Activated CD4-positive, alpha-beta T cell treated with anti-CD3 and anti-CD28 coated beads, Interleukin-2, amount 10 ng/mL, durations not matched to agents 7 days and 5 days (primary cell): ENCODE results near the gene SFXN5. TPM values are rescaled to one million over a fixed set of nuclear protein-coding genes. Genes with fewer than 3 reads are reported as not detected.

Source experiments
- CTCF ChIA-PET: fragments of 350-600 bp; sonication (Branson Sonifier 250); formaldehyde crosslinking; loops from one replicate; lab custom pipeline; 2021; ENCODE audit warnings: antibody characterized with exemption; lab: Charles Lee
- POLR2A ChIA-PET: fragments of 350-600 bp; sonication (Branson Sonifier 250); formaldehyde crosslinking; loops from one replicate; lab custom pipeline; 2021; ENCODE audit warnings: antibody characterized with exemption; lab: Charles Lee
- DNase-seq: peaks from one replicate; pipeline ENCODE4 v3.0.0-alpha.2; 2020
- H3K27ac Mint-ChIP-seq: one replicate; pipeline ENCODE4 v1.8.0; 2021; ENCODE audit warnings: mild to moderate bottlenecking, moderate library complexity, mixed read lengths
- H3K27me3 Mint-ChIP-seq: one replicate; pipeline ENCODE4 v1.8.0; 2021; ENCODE audit warnings: mixed read lengths
- H3K36me3 Mint-ChIP-seq: one replicate; pipeline ENCODE4 v1.8.0; 2021; ENCODE audit warnings: low read depth, mixed read lengths
- H3K4me1 Mint-ChIP-seq: one replicate; pipeline ENCODE4 v1.8.0; 2021; ENCODE audit warnings: mixed read lengths
- H3K4me3 Mint-ChIP-seq: one replicate; pipeline ENCODE4 v1.8.0; 2021; ENCODE audit warnings: mild to moderate bottlenecking, moderate library complexity, mixed read lengths
- H3K9me3 Mint-ChIP-seq: one replicate; pipeline ENCODE4 v1.8.0; 2021; ENCODE audit warnings: mixed read lengths
- total RNA-seq, 2 experiments: library from RNA; stranded (reverse); gene quantifications; one replicate each; pipeline ENCODE4 v1.2.3, GENCODE V29; 2021

Gene SFXN5
- total RNA-seq, 2 experiments from 2014 or later, result 7.0 to 10.0 TPM

DNA sequence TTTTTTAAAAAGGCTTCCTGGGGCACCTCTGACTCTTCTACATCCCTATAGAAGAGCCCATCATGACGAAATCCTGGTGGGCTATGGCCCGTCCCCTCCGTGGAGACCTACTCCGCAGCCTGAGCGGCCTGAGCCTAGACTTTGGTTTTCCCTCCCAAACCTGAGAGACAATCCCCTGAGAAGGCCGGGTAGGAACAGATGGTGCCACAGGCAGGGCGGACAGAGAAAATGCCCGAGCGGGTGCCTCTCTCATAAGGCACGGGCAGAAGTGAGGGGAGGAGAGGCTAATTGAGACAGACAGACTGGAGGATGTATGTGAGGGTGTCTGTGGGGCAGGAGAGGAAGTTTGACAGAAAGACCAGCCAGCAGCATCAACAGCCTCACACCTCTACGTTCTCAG, 20.2 kb upstream of the SFXN5 start:
- Mint-ChIP-seq H3K27me3 (no peaks in the 10 kb centered on the region), H3K4me3 (no peak overlapping the region), H3K36me3 (no peaks in the 10 kb centered on the region), H3K4me1 (no peaks in the 10 kb centered on the region), H3K9me3 (no peaks in the 10 kb centered on the region), H3K27ac (no peak overlapping the region)
- no peak for DNase-seq
- CTCF ChIA-PET, result interaction anchor here (2.2 kb wide), 1 partner anchor 86 kb away, joined by 8 read pairs; no protein-coding TSS in a partner anchor
- POLR2A ChIA-PET, result no interaction called here

DNA sequence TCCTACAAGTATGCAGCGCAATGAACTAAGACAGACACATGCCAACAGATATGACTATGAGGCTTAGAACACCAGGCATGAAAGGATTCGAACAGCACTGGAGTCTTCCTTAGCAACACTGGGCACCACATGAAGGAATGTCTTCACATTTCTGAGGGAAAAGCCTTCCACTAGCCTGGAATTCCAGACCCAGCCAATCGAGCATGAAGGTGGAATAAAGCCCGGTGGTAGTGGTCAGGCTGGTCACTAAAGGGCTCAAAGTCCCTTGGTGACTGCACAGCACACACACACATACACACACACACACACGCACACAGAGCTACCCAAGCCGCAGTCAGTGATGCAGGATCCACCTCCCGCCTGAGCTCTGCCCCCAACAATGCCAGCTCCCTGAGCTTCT, 19.7 kb upstream of the SFXN5 start:
- CTCF ChIA-PET, result no interaction called here
- DNase-seq, result no peak
- Mint-ChIP-seq H3K4me3 (no peak overlapping the region), H3K27ac (no peak overlapping the region), H3K4me1 (no peaks in the 10 kb centered on the region), H3K9me3 (no peaks in the 10 kb centered on the region), H3K36me3 (no peaks in the 10 kb centered on the region), H3K27me3 (no peaks in the 10 kb centered on the region)
- POLR2A ChIA-PET, result no interaction called here

DNA sequence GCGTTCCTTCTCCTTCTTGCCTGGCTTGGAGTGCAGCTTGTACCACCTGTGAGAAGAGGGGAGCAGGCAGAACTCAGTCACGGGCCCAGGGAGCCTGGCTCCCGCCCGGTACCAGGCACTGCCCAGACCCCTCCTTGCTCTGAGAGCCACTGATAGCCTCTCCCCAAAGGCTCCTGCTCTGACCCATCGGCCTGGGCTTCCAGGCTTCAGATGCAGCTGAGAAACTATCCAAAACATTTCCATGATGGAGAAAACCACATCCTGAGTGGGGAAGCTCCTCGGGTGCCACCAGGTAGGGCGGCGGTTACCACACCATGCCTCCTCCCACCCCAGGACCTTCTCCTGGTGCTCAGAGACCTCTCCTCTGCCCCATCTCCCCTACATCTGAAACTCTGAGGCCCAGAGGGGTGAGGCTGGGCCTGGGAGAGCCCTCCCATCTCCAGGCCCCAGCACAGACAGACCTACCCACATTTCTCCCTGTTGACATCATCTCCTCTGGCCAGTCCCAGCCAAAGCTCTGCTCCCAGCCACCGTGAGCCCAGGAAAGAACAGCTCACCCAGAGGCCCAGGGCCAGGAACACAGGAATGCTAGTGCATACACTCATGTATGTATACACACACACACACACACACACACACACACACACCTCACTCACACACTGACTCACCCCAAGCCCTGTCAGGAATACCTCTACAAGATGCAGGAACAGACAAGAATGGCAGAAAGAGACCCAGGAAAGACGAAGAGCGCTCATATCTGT, 17.9 kb upstream of the SFXN5 start:
- H3K9me3 Mint-ChIP-seq, result no peaks in the 10 kb centered on the region
- ChIA-PET POLR2A (no interaction called here), CTCF (interaction anchor here (2.1 kb wide), 1 partner anchor 86 kb away, joined by 4 read pairs; no protein-coding TSS in a partner anchor)
- H3K27me3 Mint-ChIP-seq, result no peaks in the 10 kb centered on the region
- no peaks in the 10 kb centered on the region for H3K36me3 Mint-ChIP-seq
- H3K4me1 Mint-ChIP-seq, result no peaks in the 10 kb centered on the region
- no peak for DNase-seq
- no peak overlapping the region for H3K27ac Mint-ChIP-seq
- no peak overlapping the region for H3K4me3 Mint-ChIP-seq

GRCh38 chr2:73088703-73089102, 17.2 kb upstream of the SFXN5 start:
- no peaks in the 10 kb centered on the region for H3K27me3 Mint-ChIP-seq
- H3K4me3 Mint-ChIP-seq, result no peak overlapping the region
- no peaks in the 10 kb centered on the region for H3K9me3 Mint-ChIP-seq
- H3K36me3 Mint-ChIP-seq, result no peaks in the 10 kb centered on the region
- no peak overlapping the region for H3K27ac Mint-ChIP-seq
- no peak for DNase-seq
- ChIA-PET CTCF (interaction anchor here (0.9 to 2.1 kb wide), 3 partner anchors 21 to 86 kb away, joined by 3 to 4 read pairs (median 3); no protein-coding TSS in a partner anchor), POLR2A (no interaction called here)
- H3K4me1 Mint-ChIP-seq, result no peaks in the 10 kb centered on the region

DNA sequence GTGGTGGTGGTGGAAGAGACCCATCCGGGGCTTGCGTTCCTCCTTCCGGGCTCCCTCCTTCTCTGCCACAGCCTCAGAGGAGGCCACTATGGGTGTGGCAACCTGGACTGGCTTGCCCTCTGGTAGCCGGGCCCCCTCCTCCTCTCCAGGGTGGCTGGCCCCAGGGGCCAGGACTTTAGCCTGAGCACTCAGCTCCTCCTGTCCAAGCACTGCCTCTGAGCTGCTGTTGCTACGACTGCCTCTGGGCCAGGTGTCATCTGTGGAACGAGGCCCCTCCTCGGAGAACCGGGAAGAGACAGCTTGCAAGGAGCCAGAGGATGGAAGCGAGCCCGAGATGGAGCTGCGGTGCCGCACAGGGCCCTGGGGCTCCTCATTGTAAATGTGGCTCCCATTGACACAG, 16.7 kb upstream of the SFXN5 start:
- H3K4me3 Mint-ChIP-seq, result no peak overlapping the region

DNA sequence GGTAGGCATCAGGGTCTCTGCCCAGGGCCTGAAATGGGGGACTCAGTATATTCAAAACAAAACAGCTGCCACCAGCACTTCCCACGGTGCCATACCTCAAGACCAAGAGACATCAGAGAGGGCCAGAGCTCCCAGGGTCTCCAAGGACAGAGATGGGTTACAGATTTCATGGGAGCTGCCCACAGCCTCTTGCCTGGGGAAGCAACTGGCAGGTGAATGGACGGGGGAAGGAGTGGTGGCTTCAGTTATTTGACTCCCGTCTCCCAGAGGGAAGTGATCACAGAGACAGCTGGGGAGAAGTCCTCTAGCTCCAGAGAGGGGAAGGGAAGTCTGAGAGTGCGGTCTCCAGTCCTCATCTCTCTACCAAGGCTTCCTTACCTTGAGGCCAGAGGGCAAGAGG, 15.8 kb upstream of the SFXN5 start:
- CTCF ChIA-PET, result interaction anchor here (1.2 to 5.6 kb wide), 3 partner anchors 14 to 194 kb away, joined by 3 to 28 read pairs (median 3); no protein-coding TSS in a partner anchor
- Mint-ChIP-seq H3K9me3 (no peaks in the 10 kb centered on the region), H3K4me1 (no peaks in the 10 kb centered on the region), H3K27ac (no peak overlapping the region), H3K27me3 (no peaks in the 10 kb centered on the region), H3K4me3 (no peak overlapping the region), H3K36me3 (no peaks in the 10 kb centered on the region)
- POLR2A ChIA-PET, result no interaction called here
- DNase-seq, result no peak

More for the DNA sequence above, 16.7 kb upstream of the SFXN5 start:
- H3K27me3 Mint-ChIP-seq, result no peaks in the 10 kb centered on the region
- CTCF ChIA-PET, result interaction anchor here (0.5 to 5.6 kb wide), 4 partner anchors 21 to 89 kb away, joined by 3 to 28 read pairs (median 4); no protein-coding TSS in a partner anchor
- POLR2A ChIA-PET, result no interaction called here
- H3K36me3 Mint-ChIP-seq, result no peaks in the 10 kb centered on the region
- H3K9me3 Mint-ChIP-seq, result no peaks in the 10 kb centered on the region
- no peak overlapping the region for H3K27ac Mint-ChIP-seq
- no peak for DNase-seq
- H3K4me1 Mint-ChIP-seq, result no peaks in the 10 kb centered on the region

- POLR2A ChIA-PET, result no interaction called here
- Mint-ChIP-seq H3K27me3 (no peaks in the 10 kb centered on the region), H3K4me3 (no peak overlapping the region), H3K36me3 (no peaks in the 10 kb centered on the region), H3K27ac (no peak overlapping the region), H3K4me1 (no peaks in the 10 kb centered on the region), H3K9me3 (no peaks in the 10 kb centered on the region)
- CTCF ChIA-PET, result interaction anchor here (0.5 to 5.6 kb wide), 11 partner anchors 9 to 1970 kb away, joined by 3 to 28 read pairs (median 4); no protein-coding TSS in a partner anchor
- peak; percentile 85 for DNase-seq
Observed at GRCh38 chr2:73085691-73086090, 14.2 kb upstream of the SFXN5 start.

DNA sequence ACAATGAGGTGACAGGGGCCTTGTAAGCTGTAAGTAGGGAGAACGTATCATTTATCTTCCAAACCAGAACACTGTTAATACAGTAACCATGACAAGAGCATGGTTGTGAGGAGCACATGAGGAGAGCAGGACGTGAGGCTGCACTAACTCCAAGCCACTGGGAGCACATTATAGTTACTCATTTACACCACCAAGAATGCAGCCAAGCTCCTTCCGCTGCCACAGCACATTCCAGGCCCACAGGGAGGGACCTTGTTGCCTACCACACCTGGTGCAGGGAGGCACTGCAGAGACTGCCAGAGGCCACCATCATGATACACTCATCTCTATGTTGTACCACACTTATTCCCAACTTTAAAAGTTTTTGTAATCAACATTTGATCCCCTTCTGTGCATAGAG, 13.5 kb upstream of the SFXN5 start:
- Mint-ChIP-seq H3K4me1 (no peaks in the 10 kb centered on the region), H3K4me3 (no peak overlapping the region), H3K27me3 (no peaks in the 10 kb centered on the region), H3K36me3 (no peaks in the 10 kb centered on the region), H3K27ac (no peak overlapping the region), H3K9me3 (no peaks in the 10 kb centered on the region)
- ChIA-PET CTCF (interaction anchor here (0.6 to 5.6 kb wide), 10 partner anchors 8 to 92 kb away, joined by 3 to 28 read pairs (median 4); partner anchors contain the start of gene SFXN5), POLR2A (no interaction called here)
- DNase-seq, result no peak

DNA sequence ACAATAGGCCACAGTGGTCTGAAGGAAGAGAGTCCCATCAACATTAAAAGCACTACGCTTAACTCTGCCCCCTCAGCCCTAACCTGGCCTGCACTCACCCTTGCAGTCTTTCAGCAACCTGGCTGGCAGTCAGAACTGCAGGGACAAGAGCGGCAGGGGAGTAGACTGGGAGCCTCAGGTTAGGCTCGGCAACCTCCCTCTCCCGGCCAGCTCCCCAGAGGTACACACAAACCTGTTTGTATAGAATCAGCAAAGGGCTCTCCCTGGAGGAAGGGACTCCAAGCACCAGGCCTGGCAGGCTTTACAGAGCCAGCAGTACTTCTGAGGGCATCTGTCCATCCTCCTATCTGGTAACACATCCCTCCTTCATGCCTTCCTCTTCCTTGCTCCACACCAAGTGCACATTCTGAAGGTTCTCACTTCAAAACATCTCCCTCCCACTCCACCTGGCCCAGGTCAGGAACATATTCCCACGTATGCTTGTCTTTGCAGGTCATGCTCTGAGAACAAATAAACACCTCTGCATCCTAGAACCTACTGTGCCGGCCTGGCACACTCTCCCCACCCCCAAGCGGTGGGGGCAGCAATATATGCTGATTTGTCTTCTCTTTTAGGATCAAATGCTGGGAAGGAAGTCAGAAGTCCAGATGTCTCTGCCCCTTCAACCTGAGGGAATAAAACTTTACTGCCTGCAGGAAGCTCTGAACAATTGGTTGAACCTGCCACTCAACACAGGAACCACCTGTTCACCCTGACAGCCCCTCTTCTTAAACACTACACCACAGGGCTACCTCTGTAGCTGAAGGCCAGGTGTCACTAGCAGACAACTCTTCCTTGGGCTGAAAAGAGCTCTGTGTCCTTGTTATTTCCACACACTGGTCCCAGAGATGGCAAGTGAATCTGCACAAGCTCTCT, 12.6 kb upstream of the SFXN5 start:
- ChIA-PET CTCF (interaction anchor here (0.7 to 5.6 kb wide), 6 partner anchors 12 to 93 kb away, joined by 3 to 28 read pairs (median 4); partner anchors contain the start of gene SFXN5), POLR2A (no interaction called here)
- no peak overlapping the region for H3K27ac Mint-ChIP-seq
- no peaks in the 10 kb centered on the region for H3K36me3 Mint-ChIP-seq
- no peak overlapping the region for H3K4me3 Mint-ChIP-seq
- H3K4me1 Mint-ChIP-seq, result no peaks in the 10 kb centered on the region
- H3K9me3 Mint-ChIP-seq, result no peaks in the 10 kb centered on the region
- H3K27me3 Mint-ChIP-seq, result no peaks in the 10 kb centered on the region
- no peak for DNase-seq

GRCh38 chr2:73082523-73083410, 11.3 kb upstream of the SFXN5 start:
- no peak for DNase-seq
- no peaks in the 10 kb centered on the region for H3K27me3 Mint-ChIP-seq
- H3K9me3 Mint-ChIP-seq, result no peaks in the 10 kb centered on the region
- no peaks in the 10 kb centered on the region for H3K4me1 Mint-ChIP-seq
- no peak overlapping the region for H3K27ac Mint-ChIP-seq
- no peaks in the 10 kb centered on the region for H3K36me3 Mint-ChIP-seq
- no peak overlapping the region for H3K4me3 Mint-ChIP-seq
- CTCF ChIA-PET, result interaction anchor here (5.6 kb wide), 1 partner anchor 94 kb away, joined by 28 read pairs; no protein-coding TSS in a partner anchor
- POLR2A ChIA-PET, result no interaction called here

- ChIA-PET POLR2A (no interaction called here), CTCF (interaction anchor here (1.1 kb wide), 1 partner anchor 96 kb away, joined by 4 read pairs; no protein-coding TSS in a partner anchor)
- no peak for DNase-seq
- H3K27me3 Mint-ChIP-seq, result no peaks in the 10 kb centered on the region
- H3K36me3 Mint-ChIP-seq, result no peaks in the 10 kb centered on the region
- H3K4me1 Mint-ChIP-seq, result no peaks in the 10 kb centered on the region
- H3K4me3 Mint-ChIP-seq, result no peak overlapping the region
- no peaks in the 10 kb centered on the region for H3K9me3 Mint-ChIP-seq
- no peak overlapping the region for H3K27ac Mint-ChIP-seq
Observed at GRCh38 chr2:73081181-73081671, 9.7 kb upstream of the SFXN5 start.
